Measurements from ENCODE around the gene HIVEP1.

GRCh38 chr6:12096342-12096741 is 84.2 kb downstream of the HIVEP1 start:
- no peak for TF ChIP-seq YY1 (IDR thresholded peaks at IDR 0.05; ENCODE audit: insufficient read depth, insufficient read length)
- no peak for TF ChIP-seq ZNF274 (IDR thresholded peaks at IDR 0.05; ENCODE audit: low read depth, low read length)
